Caco-2 (cell line): Measurements from ENCODE around the gene STK10. TPM values are rescaled to one million over a fixed set of nuclear protein-coding genes. Genes with fewer than 3 reads are reported as not detected.

Source experiments
- BruUV-seq: library from RNA; stranded (reverse); fragments of 400-500 nt; replicated peaks from 2 replicates; lab custom pipeline; 2021; lab: Mats Ljungman, UMichigan
- CTCF ChIA-PET: fragments of 300-600 bp; sonication (Branson Sonifier 250); formaldehyde crosslinking; loops from one replicate; lab custom pipeline; 2022; ENCODE audit warnings: antibody characterized with exemption; lab: Charles Lee
- POLR2A ChIA-PET: fragments of 300-600 bp; sonication (Branson Sonifier 250); formaldehyde crosslinking; loops from one replicate; lab custom pipeline; 2022; ENCODE audit warnings: antibody characterized with exemption; lab: Charles Lee
- DNase-seq, 2 experiments: peaks; one replicate each; pipeline versions ENCODE4 v3.0.0 to v3.0.0-alpha.2; 2020 to 2022
- H3K27me3 ChIP-seq: replicated peaks from 2 replicates; pipeline ENCODE4 v1.6.0; 2011; ENCODE audit warnings: low read length; ENCODE audit not compliant: control insufficient read depth, insufficient read depth
- H3K36me3 ChIP-seq: 2 replicates; pipeline ENCODE4 v1.5.1; 2011; ENCODE audit warnings: low read length; ENCODE audit not compliant: control insufficient read depth, insufficient read depth
- H3K4me1 ChIP-seq: fragments of 250-450 bp; sonication (Bioruptor Pico); 2 replicates; pipeline ENCODE4 v1.5.1; 2020; ENCODE audit warnings: mild to moderate bottlenecking
- H3K4me3 ChIP-seq: 2 replicates; pipeline ENCODE4 v1.5.1; 2011; ENCODE audit warnings: low read depth, mild to moderate bottlenecking, control low read depth, low read length
- H3K9me3 ChIP-seq: fragments of 250-450 bp; sonication (Bioruptor Pico); 2 replicates; pipeline ENCODE4 v1.5.1; 2020; ENCODE audit warnings: mild to moderate bottlenecking, moderate library complexity
- H3K27ac Mint-ChIP-seq: one replicate; pipeline ENCODE4 v1.8.0; 2022; ENCODE audit warnings: mixed read lengths; ENCODE audit not compliant: unreplicated experiment
- H3K27me3 Mint-ChIP-seq: one replicate; pipeline ENCODE4 v1.8.0; 2022; ENCODE audit warnings: mixed read lengths; ENCODE audit not compliant: insufficient read depth, unreplicated experiment
- H3K36me3 Mint-ChIP-seq: one replicate; pipeline ENCODE4 v1.8.0; 2022; ENCODE audit warnings: mild to moderate bottlenecking, mixed read lengths; ENCODE audit not compliant: insufficient read depth, unreplicated experiment
- H3K4me1 Mint-ChIP-seq: one replicate; pipeline ENCODE4 v1.8.0; 2022; ENCODE audit warnings: low read depth, mixed read lengths; ENCODE audit not compliant: unreplicated experiment
- H3K4me3 Mint-ChIP-seq: one replicate; pipeline ENCODE4 v1.8.0; 2022; ENCODE audit warnings: mild to moderate bottlenecking, moderate library complexity, mixed read lengths; ENCODE audit not compliant: unreplicated experiment
- H3K9me3 Mint-ChIP-seq: one replicate; pipeline ENCODE4 v1.8.0; 2022; ENCODE audit warnings: mixed read lengths; ENCODE audit not compliant: unreplicated experiment
- CTCF ChIP-seq, 2 experiments: fragments of 200-600 bp in 1 of 2; IDR thresholded peaks; 1 replicate in 1 of 2; 2 replicates in 1 of 2; pipeline versions ENCODE4 v1.5.1 to v1.8.0; 2011 to 2022; ENCODE audit warnings: antibody characterized with exemption in 1 of 2, control low read depth in 1 of 2, inconsistent platforms in 1 of 2, low read depth in 1 of 2, low read length in 1 of 2, mild to moderate bottlenecking in 1 of 2, moderate library complexity in 1 of 2; ENCODE audit not compliant: insufficient read depth in 1 of 2, severe bottlenecking in 1 of 2, unreplicated experiment in 1 of 2
- intact Hi-C: fragments of 100-400 bp; cut with micrococcal nuclease; formaldehyde crosslinking; loops from one replicate; pipeline ENCODE4 v1.10.0; 2022; ENCODE audit not compliant: unreplicated experiment
- total RNA-seq: library from RNA; stranded (reverse); gene quantifications from 2 replicates; pipeline ENCODE4 v1.2.3, GENCODE V29; 2022

STK10 gene
- total RNA-seq, 1 experiment from 2014 or later = 10.3 TPM

DNA sequence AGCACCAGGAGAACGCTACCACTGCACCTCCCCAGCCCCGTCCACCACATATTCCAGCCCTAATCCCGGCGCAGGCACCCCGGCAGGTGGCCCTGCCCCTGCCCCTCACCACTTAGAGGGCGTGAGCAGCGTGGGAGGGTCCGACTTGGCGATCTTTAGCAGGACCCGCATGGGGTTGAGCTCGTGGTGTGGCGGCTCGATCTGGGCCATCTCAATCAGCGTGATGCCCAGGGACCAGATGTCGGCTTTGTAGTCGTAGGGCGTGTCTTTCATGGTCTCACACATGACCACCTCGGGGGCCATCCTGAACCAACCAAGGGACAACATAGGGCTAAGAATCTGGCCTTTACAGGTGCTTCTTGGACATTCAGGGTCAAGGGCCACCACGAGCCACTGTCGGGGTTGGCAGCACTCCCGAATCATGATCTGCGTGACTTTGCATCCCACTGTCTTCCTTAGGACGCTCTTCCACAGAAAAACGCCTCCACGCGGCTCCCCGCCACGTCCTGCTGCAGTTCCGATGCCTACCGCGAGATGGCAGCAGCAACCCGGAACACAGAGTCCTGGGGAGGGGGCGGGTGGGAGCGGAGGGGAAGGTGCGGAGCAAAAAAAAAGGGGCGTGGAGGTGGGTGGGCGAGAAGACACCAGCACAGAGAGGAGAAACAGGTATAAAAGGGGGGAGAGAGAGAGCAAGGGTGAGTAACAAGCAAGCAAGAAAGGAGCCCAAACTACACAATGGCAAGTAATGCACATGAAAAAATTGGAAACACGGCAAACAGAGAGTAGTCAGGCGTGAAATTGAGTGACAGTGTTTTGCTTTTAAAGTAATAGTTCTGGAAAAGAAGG lies 81.3 kb downstream of the STK10 start:
- H3K4me1 ChIP-seq = peaks cover 16% of the 10 kb centered on the region; the same call in 1 of the 2 replicates
- no peaks in the 10 kb centered on the region for H3K27me3 Mint-ChIP-seq
- peak overlapping the region; percentile 39 for H3K27ac Mint-ChIP-seq
- no TSS peak for BruUV-seq
- peaks cover 15% of the 10 kb centered on the region for H3K36me3 Mint-ChIP-seq
- ChIA-PET CTCF (interaction anchor here (0.6 to 1.7 kb wide), 3 partner anchors 82 to 997 kb away, joined by 3 to 8 read pairs (median 3); partner anchors contain the start of gene STK10), POLR2A (no interaction called here)
- H3K4me3 ChIP-seq = peak overlapping the region; percentile 2; the same call in 1 of the 2 replicates
- H3K27me3 ChIP-seq = no peaks in the 10 kb centered on the region
- TF ChIP-seq CTCF (IDR thresholded peaks at IDR 0.05; ENCODE audit: insufficient read depth in 1 of 2, low read depth in 1 of 2, low read length in 1 of 2, severe bottlenecking in 1 of 2, unreplicated experiment in 1 of 2) = peak; percentile 96 to 99
- H3K9me3 Mint-ChIP-seq = no peaks in the 10 kb centered on the region
- peak; percentile 61 to 83 for DNase-seq
- no peaks in the 10 kb centered on the region for H3K36me3 ChIP-seq
- H3K4me1 Mint-ChIP-seq = peaks cover 7% of the 10 kb centered on the region
- peak overlapping the region; percentile 64 for H3K4me3 Mint-ChIP-seq
- H3K9me3 ChIP-seq = no peaks in the 10 kb centered on the region
- intact Hi-C loops = loop anchor here (1.0 to 10.0 kb wide), 3 partner anchors 82 to 268 kb away; partner anchors contain the start of gene STK10

GRCh38 chr5:172105811-172106210 lies 82.2 kb downstream of the STK10 start:
- no peak for DNase-seq
- no peaks in the 10 kb centered on the region for H3K9me3 ChIP-seq
- POLR2A ChIA-PET = no interaction called here
- peaks cover 7% of the 10 kb centered on the region for H3K4me1 Mint-ChIP-seq
- no peaks in the 10 kb centered on the region for H3K27me3 ChIP-seq
- H3K4me1 ChIP-seq = peaks cover 16% of the 10 kb centered on the region; the same call in 1 of the 2 replicates
- no peaks in the 10 kb centered on the region for H3K9me3 Mint-ChIP-seq
- H3K4me3 Mint-ChIP-seq = no peak overlapping the region
- no peaks in the 10 kb centered on the region for H3K27me3 Mint-ChIP-seq
- peaks cover 15% of the 10 kb centered on the region for H3K36me3 Mint-ChIP-seq
- H3K27ac Mint-ChIP-seq = no peak overlapping the region
- BruUV-seq = no TSS peak
- H3K36me3 ChIP-seq = no peaks in the 10 kb centered on the region
- no peak for TF ChIP-seq CTCF (IDR thresholded peaks at IDR 0.05; ENCODE audit: insufficient read depth in 1 of 2, low read depth in 1 of 2, low read length in 1 of 2, severe bottlenecking in 1 of 2, unreplicated experiment in 1 of 2)
- intact Hi-C loops = loop anchor here (10.0 kb wide), 1 partner anchor 269 kb away; no protein-coding TSS in a partner anchor
- CTCF ChIA-PET = interaction anchor here (0.9 kb wide), 1 partner anchor 188 kb away, joined by 3 read pairs; no protein-coding TSS in a partner anchor
- no peak overlapping the region for H3K4me3 ChIP-seq
